ENCODE data around the gene ZNF20.

DNA sequence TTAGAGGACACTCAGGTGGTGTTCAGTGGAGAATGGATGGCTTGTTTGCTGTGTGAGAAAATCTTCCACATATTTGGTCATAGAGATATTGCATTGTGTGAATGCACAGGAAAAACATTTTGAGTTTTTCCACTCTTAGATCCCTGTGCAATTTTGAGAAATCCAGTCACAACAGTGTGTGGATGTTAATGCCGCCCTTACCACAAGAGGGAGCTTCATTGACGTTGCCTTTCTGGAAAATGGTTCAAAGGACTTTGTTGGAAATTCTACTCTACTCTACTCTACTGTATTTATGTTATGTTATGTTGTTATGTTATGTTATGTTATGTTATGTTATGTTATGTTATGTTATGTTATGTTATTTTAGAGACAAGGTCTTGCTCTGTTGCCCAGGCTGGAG lies 13.4 kb downstream of the ZNF20 start:
- TF ChIP-seq POLR2A (IDR thresholded peaks at IDR 0.05) = no peak
- TF ChIP-seq, protein P1, sequence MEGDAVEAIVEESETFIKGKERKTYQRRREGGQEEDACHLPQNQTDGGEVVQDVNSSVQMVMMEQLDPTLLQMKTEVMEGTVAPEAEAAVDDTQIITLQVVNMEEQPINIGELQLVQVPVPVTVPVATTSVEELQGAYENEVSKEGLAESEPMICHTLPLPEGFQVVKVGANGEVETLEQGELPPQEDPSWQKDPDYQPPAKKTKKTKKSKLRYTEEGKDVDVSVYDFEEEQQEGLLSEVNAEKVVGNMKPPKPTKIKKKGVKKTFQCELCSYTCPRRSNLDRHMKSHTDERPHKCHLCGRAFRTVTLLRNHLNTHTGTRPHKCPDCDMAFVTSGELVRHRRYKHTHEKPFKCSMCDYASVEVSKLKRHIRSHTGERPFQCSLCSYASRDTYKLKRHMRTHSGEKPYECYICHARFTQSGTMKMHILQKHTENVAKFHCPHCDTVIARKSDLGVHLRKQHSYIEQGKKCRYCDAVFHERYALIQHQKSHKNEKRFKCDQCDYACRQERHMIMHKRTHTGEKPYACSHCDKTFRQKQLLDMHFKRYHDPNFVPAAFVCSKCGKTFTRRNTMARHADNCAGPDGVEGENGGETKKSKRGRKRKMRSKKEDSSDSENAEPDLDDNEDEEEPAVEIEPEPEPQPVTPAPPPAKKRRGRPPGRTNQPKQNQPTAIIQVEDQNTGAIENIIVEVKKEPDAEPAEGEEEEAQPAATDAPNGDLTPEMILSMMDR (IDR thresholded peaks at IDR 0.05) = peak; percentile 17 to 48 (median 36)

All from esophagus squamous epithelium (tissue), 4 donors.